Left hindlimb (tissue), 1 donor: Measurements from ENCODE around the gene GALT.

Experiments used
- DNase-seq: peaks from one replicate; pipeline ENCODE4 v3.0.0-alpha.2; 2018

The GALT gene

DNA sequence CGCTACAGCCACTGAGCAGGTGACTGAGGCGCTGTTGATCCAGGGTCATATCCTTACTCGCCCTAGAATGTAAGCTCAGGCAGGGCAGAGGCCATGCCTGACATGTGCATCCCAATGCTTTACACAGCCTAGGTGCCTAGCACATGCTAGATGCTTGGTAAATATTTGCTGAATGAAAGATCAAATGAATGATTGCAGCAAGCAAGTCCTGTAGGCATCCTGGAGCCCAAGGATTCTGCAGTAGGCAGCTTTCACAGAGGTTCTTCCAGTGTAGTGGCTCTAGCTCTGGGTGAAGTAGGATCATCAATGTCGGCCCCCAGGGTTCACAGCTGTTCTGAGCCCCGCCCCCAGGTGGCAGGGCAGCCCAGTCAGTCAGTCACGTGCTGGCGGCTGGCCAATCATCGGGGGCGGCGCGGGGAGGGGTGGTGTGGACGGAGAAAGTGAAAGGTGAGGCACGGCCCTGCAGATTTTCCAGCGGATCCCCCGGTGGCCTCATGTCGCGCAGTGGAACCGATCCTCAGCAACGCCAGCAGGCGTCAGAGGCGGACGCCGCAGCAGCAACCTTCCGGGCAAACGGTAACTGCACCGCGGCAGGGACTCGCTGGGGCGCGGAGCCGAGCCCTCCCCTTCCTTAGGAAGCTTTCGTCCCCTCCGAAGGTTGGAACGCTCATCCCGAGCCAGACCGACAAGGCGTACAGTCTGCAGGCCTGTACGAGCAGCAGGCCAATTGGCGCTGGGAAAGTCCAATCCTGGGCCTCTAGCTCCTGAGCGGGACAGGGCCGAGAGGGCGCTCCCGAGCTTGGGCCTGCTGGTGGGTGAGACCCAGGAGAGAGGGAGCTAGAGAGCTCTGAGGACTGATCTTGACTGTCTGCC, at the start of gene GALT:
Gene GALT (plus strand): TSS at position 465 of the 873 bp plus-strand sequence. CDS start 30 bp downstream, at position 495.
- peak; percentile 93 for DNase-seq

DNA sequence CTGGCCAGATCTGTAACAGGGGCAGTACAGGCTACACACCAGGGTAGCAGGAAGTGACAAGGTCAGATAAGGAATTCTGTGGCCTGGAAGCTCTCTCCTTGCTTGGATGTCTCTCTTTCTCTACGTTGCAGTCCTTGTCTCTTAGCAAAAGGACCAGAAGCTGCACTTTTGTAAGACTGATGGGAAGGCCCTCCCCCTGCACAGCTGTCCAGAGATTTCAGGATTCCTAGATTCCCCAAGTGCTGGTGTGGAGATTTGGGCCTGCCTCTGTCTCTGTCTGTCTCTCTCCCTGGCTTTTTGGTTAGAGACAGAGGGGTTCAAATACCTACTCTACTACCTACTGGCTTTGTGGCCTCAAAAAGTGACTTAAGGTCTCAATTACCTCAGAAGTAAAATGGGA, 46.9 kb upstream of the GALT start:
- no peak for DNase-seq

DNA sequence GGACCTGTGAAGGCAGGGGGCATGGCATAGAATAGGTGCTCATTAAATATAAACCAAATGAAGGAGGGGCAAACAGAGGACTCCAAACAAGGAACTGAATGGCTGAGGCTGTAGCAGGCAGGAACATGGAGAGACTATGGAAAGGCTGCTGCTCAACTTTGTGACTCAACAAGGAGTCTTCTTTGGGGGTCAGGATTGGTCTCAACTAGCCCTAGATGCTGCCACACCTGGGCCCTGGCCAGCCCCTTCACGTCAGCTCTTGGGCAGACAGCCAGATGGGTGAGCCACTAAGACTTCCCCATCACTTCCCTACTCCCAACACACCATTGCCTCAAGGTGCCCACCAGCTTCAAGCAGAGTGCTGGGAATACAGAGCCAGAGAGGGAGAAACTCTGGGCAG, 45.6 kb upstream of the GALT start:
- DNase-seq, result no peak

DNA sequence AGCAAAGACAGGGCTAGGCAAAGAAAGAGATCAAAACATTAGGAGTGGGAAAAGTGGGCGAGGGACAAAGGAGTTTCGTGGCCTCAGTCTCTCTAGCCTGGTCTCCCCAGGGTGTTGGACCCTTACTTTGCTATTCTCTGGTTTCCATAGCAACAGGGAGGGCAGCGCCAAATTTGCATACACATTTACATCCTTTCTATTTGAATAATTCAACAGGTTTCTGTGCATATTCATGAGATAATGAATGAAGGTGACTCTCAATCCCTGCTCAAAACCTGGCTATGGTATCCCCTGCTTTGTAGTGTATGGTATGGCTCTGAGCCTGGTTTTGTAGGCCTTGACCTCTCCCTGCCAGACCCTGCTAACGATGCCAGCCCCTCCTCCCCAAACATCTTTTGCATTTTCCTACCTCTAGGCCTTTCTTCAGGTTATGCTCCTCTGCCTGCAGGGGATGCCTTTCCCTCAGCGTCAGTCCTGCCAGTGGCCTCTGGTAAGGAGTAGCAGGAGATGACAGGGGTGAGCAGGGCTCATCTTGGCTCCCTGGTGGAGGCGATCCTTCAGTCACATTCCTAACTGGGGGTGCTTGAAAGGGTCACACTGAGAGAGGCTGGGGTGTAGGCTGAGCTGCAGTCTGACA, 44.4 kb upstream of the GALT start:
- no peak for DNase-seq

DNA sequence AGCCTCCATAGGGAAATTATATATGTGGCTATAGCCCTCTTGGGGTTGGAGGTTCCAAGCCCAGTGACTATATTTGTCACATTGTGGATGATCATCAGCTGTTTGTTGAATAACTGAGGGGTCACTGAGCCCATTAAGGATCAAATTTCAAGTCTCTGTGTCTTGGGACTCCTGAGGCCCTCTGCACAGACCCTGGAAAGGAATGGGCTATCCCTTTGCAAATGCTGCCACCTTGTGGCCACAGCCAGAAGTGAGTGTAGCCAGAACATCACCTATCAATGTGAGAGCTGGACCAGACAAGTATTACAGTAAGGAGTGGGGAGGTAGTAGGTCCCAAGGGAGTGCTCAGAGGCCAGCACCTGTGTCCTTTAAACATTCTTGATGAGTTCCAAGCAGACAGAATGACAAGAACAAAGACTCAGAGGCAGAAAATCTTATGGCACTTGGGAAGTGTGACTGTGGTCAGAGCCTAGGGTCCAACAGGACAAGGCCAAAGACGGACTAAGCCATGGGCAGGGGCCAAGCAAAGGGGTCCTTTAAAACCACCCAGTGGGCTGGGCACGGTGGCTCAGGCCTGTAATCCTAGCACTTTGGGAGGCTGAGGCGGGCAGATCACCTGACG, 42.8 kb upstream of the GALT start:
- DNase-seq, result peak; percentile 80

DNA sequence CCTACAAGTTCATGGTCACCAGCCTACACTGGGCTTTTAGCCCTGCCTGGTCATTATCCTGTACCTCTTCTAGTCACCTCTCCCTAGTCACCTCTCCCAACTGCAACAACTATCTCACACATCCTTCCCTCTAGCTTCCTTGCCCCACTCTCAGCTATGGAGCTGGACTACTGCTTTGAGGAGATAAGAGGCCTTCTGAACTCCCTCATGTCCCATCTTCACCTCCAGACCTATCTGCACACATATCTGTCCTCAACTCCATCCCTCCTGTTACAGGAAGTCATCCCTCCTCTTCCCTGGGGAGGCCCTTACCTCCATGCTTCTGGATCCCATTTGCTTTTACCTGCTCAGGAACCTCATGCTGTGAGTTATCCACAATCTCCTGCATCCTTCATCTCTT, 40.3 kb upstream of the GALT start:
- DNase-seq, result no peak

DNA sequence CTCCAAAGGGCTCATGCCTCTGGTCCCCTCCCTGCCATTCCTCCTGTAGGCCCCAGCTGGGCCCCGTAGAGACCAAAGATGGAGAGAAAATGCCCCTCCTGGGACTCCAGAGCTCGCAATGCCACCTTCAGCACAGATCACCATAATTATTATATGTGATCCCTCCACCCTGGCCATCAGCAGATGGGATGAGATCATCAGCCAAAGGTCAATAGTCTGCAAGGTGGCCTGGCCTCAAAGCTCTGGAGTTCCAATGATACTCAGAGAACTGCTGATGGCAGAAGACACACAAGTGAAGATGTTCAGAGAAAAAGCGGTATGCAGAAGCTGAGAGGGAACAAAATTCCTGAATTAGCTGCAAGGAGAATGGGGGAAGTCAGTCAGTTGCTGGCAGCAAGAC, 39.6 kb upstream of the GALT start:
- no peak for DNase-seq

DNA sequence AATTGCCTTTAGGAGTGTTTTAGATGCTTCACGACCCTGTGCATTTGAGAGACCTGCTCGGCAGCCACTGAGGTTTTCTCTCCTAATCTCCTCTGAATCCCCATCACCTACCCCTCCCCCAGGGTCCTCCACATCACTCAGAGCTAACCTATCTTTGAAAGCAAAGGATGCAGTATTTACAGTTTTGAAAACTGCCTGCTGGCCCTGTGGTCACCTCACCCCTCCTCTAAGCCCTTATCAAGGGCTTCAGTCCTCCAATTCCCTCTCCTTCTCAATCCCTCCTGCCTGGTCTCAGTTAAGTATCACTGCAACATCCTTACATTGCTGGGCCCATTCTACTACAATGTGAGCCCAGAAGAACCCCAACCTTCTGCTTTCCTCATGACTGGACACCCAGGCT, 39.1 kb upstream of the GALT start:
- no peak for DNase-seq

DNA sequence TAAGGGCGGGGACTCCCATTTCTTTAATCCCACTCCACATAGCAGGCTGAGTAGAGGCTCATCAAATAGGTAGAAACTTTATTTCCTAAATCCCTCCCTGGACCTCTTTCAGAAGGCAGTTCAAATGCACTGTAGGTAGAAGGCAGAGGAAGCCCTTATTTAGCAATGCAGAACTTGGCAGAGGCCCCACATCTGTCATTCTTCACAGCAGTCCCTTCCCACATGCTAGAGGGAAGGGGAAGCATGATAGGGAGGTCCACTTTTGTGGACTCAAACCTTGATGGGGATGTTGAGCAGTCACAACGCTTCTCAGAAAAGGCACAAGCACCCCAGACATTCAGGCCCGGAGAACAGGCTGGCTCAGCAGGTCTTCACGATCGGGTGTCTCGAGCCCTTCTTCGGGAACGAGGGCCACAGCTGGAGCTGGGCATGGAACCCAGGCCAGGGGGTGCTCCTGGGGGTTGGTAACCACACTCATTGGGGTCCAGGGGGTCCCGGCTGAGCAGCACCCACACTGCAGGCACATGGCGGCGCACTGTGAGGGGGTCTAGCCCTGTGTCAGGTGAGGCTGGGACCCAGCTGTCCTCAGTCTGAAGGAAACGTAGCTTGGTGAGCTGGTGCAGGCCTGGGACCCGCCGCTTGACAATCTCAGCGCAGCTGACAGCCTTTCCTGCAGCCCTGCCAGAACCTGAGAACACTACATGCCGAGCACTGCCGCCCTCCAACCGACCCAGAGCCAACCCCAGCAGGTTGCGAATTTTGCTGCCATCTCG, 35.9 kb upstream of the GALT start:
- DNase-seq, result no peak

DNA sequence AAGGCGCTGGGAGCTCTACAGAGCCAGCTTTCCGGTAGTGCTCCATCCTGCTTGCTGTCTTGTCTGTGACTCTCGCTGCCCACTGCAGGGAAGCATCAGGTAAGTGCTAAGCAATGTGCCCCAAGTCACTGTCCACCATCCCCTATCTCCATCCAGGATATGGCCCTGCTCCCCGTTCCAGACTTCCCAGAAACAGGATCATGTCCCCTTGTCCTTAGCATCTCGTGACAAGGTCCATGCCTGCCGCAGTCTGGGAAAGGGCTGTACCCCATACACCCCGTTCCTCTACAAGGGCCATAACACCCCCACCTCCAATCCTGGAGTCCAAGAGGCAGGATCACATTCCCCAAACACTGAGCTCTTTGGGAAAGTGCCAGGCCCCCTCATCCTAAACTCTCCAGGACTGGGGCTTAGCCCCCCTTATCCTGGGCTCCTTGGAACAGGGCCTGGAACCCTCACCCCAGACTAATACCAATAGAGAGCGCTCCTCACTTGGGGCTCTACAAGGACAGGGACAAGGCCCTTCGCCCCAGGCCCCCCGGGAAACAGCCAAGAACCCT, 35.1 kb upstream of the GALT start:
- no peak for DNase-seq

DNA sequence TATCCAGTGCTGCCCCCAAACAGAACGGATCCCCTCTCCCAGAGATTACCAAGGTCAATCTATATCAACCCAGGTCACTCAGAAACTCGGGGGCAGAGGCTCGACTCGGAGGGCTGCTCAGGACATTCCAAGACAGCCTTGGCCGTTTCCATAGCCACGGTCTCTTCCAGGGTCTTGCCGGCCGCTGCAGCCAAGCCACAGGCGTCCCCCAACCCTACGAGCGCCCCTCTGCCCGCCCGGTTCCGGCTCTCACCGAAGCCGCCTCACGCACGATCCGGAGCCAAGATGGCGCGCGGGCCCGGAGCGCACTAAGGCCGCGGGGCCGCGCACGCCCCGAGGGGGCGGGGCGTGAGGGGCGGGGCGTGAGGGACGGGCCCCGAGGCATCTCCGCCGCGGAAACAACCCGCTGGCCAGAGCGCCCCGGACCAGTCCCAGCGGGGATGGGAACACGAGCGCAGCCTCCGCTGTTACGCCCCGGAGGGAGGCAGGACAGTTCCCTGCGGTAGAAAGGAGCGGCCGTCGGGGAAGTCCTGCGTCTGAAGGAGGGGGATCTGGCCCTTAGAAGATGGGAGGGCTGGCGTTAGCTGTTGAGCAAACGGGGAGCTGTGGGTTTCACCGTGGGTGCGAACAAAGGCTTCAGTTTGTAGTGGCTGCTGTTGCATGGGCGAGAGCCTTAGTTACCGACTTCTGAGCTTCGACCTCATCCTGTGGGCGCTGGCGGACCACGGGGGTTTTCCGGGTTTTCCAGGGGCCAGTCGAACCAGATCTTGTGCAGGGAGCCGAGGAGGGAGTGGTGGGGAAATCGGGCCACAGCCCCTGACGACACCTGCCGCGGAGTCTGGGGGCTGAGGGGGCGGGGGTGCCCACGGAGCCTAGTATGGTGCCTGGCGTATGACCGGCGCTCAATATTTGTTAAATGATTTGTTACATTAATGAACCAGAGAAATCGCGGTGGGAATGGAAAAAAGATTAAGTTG, 34.4 kb upstream of the GALT start, which contains the start of gene RPP25L:
Gene RPP25L (minus strand): TSS at position 287 of the 977 bp plus-strand sequence. CDS start 801 bp downstream, outside the sequence.
- DNase-seq, result peak; percentile 90

DNA sequence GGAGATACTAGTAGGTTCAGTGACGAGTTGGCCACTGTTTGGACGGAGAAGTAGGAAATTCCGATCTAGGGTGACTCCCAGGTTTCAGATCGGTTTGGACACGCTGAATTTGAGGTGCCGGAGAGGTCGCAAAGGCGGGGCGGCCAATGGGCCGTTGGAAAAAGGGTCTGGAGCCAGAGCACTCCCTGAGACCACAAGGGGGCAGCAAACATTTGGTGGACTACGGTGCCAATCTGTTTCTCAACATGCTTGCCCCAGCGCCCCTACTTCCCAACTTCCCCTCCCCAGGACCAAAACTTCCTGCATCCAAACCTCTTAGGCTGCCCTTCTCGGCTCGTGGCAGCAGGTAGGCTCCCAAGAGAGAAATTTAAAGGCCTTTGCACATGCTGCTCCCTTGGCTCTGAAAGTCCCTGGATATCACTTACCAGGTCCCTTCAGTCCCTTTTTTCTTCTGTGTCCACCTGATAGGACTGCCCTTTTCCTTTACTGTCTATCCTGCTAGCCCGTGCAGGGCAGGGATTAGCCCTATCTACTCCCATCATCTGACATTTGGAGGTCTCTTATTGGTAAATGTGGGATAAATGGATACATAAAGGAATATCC, 33.6 kb upstream of the GALT start:
- DNase-seq, result peak; percentile 80

DNA sequence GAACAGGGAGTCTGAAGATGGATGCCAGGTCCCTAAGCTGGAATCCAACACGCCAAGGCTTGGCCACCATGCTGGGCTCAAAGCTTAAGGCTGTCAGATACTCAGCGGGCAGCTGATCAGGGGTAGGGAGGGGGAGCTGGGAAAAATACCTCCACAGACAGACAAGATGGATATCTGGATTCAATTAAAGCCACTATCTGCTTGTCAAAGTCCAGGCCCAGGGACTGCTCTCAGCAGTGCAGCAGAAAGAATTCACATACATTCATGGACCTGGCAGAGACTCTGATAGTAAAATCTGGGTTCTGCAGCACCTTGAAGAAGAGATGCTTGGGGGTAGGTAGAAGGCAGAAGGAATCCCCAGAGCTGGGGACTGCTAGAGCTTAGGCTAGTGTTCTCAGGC, 31.3 kb upstream of the GALT start:
- no peak for DNase-seq

DNA sequence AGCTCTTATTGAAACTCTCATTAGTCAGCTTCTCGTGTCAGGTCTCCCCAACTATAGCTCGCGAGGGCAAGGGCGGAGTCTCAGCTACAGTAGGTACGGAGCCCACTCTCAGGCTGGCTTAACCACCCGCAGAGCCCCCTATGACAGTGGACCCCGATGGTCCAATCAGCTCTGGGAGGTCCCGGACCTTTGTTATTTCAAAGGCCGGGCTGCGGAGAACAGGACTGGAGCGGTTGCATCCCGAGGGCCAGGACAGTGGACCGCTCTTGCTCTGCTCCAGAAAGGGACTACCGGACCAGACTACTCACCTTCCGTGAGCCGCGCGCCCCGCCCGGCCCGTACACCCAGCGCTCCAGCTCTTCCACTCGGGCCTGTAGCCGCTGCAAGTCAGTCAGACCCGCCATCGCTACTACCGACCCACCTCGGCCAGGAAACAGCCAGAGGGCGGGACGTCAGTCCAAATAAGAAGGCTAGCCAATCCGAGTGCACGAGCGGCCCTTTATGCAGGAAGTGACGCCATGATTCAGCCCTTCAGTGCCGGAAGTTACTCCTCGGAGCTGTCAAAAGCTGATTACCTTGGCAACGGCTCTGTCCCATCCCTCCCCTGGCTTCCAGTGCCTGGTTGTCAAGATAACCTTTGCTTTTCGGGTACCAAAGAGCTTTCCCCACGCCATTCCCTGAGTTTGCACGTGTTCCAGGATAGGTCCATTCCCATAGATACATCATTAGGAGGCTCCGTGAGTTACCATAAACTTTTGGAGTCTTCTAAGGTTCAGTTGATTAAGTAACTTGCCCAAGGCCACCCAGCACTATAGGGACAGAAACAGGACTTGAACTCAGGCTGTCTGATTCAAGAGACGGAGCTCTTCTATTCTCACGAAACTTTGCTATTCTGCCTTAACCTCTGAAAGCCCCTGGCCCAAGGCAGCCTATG, 26.1 kb upstream of the GALT start, which contains the start of gene DCTN3:
Gene DCTN3 (minus strand): TSS at position 435 of the 934 bp plus-strand sequence. CDS start 31 bp downstream, at position 404.
- peak; percentile 93 for DNase-seq

DNA sequence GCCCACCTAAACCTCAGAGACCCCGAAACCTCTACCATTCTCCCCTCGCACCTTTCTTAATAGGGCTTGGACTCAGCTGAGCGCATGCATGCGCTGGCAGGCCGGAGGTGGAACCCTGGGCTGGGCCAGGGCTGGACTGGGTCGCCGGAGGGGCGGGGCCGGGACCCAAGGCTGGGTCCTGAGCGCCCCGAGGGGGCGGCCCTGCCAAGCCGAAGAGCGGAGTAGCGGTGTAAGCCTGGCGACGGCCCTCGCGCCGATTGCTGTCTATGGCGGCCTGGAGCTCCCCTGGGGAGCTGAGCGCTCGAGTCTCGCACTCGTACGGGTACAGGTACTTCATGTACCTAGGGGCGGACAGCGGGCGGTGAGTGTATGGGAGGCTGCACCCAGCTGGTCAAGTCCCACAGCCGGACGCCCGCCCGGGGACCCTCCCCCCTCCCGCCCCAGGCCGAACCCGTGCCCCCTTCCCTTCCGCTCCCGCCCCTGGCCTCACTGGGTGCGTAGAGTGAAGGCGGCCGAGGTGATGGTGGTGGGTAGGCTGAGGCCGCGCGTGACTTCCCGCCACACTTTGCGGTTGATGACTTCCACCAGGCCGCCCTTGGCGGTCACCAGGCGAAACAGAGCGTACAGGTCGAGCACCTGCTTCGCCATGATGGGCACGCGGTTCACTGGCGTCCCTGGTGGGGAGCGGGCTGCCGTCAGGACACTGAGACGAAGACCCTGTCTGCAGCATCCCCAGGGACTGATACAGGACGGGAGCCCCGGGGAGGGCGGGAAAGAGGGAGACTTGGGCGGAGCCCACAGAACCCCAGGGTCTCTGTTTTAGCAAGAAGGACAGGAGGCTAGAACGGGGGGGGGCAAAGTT, 22.9 kb upstream of the GALT start:
- no peak for DNase-seq

DNA sequence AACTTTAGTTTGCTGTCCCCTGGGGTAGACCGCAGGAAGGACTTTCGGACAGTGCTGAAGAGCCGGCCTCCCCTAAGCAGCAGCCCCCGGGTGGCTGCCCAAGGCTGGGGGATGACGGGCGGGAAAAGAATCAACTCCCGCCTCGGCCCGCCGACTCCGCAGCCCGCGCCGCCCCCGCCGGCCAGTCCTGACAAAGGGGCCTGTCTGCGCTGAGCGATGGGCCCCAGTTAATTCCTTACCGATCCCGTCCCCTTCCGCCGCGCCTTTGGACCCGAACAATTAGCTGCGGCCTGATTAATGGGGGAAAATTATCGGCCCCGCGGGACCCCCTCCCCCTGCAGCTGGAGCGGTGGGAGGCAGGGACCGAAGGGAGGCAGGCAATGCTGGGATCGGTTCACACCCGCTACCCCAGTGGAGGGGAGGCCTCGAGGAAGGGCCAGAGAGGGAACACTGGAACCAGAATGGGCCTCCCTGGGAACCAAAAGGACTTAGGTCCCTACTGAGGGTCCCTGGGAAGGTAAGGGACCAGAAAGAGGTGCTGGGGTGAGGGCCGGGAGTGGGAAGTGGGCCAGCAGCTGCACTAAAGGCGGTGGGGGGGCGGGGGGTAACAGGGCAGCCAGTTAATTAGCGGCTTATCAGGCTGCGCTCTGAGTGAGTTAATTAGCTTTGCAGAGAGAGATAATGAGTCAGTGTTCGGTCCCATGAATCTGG, 21.8 kb upstream of the GALT start:
- no peak for DNase-seq

DNA sequence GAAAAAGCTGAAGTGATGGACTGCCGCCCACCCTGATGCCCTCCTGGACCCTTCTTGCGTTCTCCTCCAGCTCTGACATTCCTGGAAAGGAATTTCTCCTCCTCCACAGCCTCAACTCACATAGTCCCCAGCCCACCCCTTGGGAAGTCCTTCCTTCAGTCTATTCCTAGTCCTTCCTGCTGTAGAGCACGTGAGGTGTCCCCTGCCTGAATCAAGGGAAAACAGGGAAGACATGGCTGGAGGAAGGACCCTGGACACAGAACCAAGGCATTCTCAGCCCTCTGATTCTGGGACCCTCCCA, 21.3 kb upstream of the GALT start:
- DNase-seq, result no peak
